SK-N-MC (cell line): ENCODE data around the gene PDZD2.

Source experiments
- DNase-seq: peaks from one replicate; pipeline ENCODE4 v3.0.0-alpha.2; 2011; ENCODE audit warnings: low read depth, low spot score
- H3K27ac ChIP-seq: fragments of 200-600 bp; sonication (generic); 2 replicates; pipeline ENCODE4 v1.5.1; 2016; ENCODE audit warnings: mixed run types
- H3K36me3 ChIP-seq: fragments of 200-600 bp; sonication (generic); 2 replicates; pipeline ENCODE4 v1.6.1; 2017; ENCODE audit warnings: antibody characterized with exemption, low read length, mixed read lengths; ENCODE audit not compliant: insufficient read depth
- H3K4me3 ChIP-seq: fragments of 200-600 bp; sonication (generic); 2 replicates; pipeline ENCODE4 v1.5.1; 2016
- H3K9ac ChIP-seq: fragments of 200-600 bp; sonication (generic); 2 replicates; pipeline ENCODE4 v1.8.0; 2017; ENCODE audit warnings: mixed run types, mixed read lengths; ENCODE audit not compliant: insufficient read length
- H3K9me3 ChIP-seq: fragments of 200-600 bp; sonication (generic); 2 replicates; pipeline ENCODE4 v1.6.1; 2017; ENCODE audit warnings: low read depth, mild to moderate bottlenecking, antibody characterized with exemption, low read length, moderate library complexity, mixed read lengths
- EZH2 ChIP-seq: fragments of 200-600 bp; sonication (generic); IDR thresholded peaks from one replicate; pipeline ENCODE4 v1.6.1; 2017; ENCODE audit warnings: antibody characterized with exemption
- FOXP2 ChIP-seq: optimal IDR thresholded peaks from 2 replicates; pipeline ENCODE3; 2011; ENCODE audit warnings: mild to moderate bottlenecking, moderate library complexity; ENCODE audit not compliant: insufficient read depth; ENCODE audit errors: extremely low read length, control extremely low read depth
- POLR2AphosphoS5 ChIP-seq: IDR thresholded peaks from 2 replicates; pipeline ENCODE4 v1.6.1; 2012; ENCODE audit warnings: mild to moderate bottlenecking, low read depth, low read length, borderline replicate concordance

PDZD2 gene

GRCh38 chr5:31783086-31783645 lies 144.2 kb downstream of the PDZD2 start:
- Histone ChIP-seq H3K36me3 (no peaks in the 10 kb centered on the region), H3K27ac (no peak overlapping the region), H3K9me3 (no peaks in the 10 kb centered on the region), H3K4me3 (no peak overlapping the region), H3K9ac (no peak overlapping the region)
- no peak for TF ChIP-seq FOXP2
- TF ChIP-seq EZH2 = no peak
- TF ChIP-seq POLR2AphosphoS5 = no peak
- DNase-seq = no peak

- Histone ChIP-seq H3K9ac (no peak overlapping the region), H3K4me3 (no peak overlapping the region), H3K9me3 (no peaks in the 10 kb centered on the region), H3K36me3 (no peaks in the 10 kb centered on the region), H3K27ac (no peak overlapping the region)
- DNase-seq = no peak
- TF ChIP-seq POLR2AphosphoS5 (no peak), FOXP2 (no peak), EZH2 (no peak)
Measured at GRCh38 chr5:31783731-31784130, 144.8 kb downstream of the PDZD2 start.

GRCh38 chr5:31786090-31786631 lies 147.2 kb downstream of the PDZD2 start:
- no peaks in the 10 kb centered on the region for H3K9me3 ChIP-seq
- peak; percentile 6 for DNase-seq
- no peak overlapping the region for H3K27ac ChIP-seq
- no peak overlapping the region for H3K9ac ChIP-seq
- H3K4me3 ChIP-seq = 0 out of 2 replicates have a peak overlapping the region, but pooled peaks have one; percentile 25
- no peaks in the 10 kb centered on the region for H3K36me3 ChIP-seq
- no peak for TF ChIP-seq POLR2AphosphoS5
- TF ChIP-seq EZH2 = no peak
- TF ChIP-seq FOXP2 = no peak

- H3K4me3 ChIP-seq = no peak overlapping the region
- DNase-seq = no peak
- no peak overlapping the region for H3K9ac ChIP-seq
- no peak for TF ChIP-seq FOXP2
- no peak for TF ChIP-seq EZH2
- no peak for TF ChIP-seq POLR2AphosphoS5
- no peaks in the 10 kb centered on the region for H3K36me3 ChIP-seq
- H3K9me3 ChIP-seq = no peaks in the 10 kb centered on the region
- no peak overlapping the region for H3K27ac ChIP-seq
Measured at GRCh38 chr5:31794009-31794408, 155.1 kb downstream of the PDZD2 start.

DNA sequence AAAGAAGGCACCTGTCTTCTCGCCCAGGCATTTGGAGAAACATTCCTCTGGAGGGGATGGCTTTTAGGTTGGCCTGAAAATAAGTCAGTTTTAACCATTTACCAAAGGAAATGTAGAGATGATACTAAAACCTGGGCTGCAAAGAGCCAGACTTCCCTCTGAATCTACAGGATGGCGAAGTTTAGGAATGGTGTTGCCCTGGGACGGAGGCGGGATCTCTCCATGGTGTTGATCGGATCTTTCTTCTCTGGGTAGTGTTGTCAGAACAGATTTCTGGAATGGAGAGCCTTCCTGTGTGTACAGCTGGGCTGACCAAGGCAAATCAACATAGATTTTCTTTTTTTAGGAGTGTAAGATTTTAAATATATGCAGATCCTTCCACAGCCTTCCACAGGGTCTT lies 159.2 kb downstream of the PDZD2 start:
- H3K9ac ChIP-seq = no peak overlapping the region
- no peak for DNase-seq
- H3K27ac ChIP-seq = no peak overlapping the region
- H3K4me3 ChIP-seq = no peak overlapping the region
- H3K9me3 ChIP-seq = no peaks in the 10 kb centered on the region
- H3K36me3 ChIP-seq = no peaks in the 10 kb centered on the region
- no peak for TF ChIP-seq POLR2AphosphoS5
- TF ChIP-seq EZH2 = no peak
- no peak for TF ChIP-seq FOXP2

GRCh38 chr5:31800351-31800750 lies 161.4 kb downstream of the PDZD2 start:
- Histone ChIP-seq H3K9ac (no peak overlapping the region), H3K4me3 (no peak overlapping the region), H3K27ac (no peak overlapping the region), H3K36me3 (no peaks in the 10 kb centered on the region), H3K9me3 (no peaks in the 10 kb centered on the region)
- TF ChIP-seq EZH2 (no peak), POLR2AphosphoS5 (no peak), FOXP2 (no peak)
- no peak for DNase-seq

DNA sequence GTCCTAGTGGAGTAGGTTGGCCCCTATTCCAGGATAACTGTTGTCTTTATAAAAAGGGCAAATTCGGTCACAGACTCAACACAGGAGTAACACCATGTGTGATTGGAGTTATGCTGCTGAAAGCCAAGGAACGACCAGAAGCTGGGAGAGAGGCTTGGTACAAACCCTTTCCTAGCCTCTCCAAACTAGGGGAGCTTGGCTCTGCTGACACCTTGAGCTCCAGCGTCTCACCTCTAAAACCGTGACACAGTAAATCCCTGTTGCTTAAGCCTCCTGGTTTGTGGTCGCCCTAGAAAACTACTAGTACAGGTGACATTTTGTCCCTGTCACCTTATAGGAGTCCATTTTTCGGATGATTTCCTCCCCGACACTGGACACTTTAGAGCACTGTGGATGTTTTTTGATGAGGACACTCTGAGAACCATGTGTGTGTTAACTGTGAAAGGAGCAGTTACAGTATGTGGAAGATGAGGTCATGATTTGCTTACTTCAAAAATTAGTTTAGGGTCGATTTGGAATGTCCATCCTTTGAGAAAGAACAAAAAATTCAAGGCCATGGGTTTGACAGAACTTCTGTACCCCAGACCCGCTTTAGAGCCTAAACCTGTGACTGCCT lies 167.0 kb downstream of the PDZD2 start:
- TF ChIP-seq EZH2 (no peak), FOXP2 (no peak), POLR2AphosphoS5 (no peak)

DNA sequence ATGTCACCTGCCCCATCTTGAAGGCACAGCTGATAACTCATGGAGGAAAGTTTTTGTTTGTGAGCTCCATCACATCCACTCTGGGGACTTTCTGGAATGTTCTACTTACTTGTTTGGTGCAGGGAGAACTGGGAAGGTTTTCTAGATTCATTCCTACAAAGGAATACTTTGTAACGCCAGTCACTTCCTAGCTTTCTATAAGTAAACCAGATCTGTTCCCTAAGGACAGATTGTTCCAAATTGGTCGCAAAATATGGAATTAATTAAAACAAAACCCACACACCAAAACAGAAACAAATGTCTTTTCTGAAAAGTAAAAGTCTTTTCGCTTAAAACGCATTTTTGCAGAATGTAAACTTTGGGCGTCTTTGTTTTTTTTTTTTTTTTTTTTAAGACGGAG lies 167.6 kb downstream of the PDZD2 start:
- H3K27ac ChIP-seq = no peak overlapping the region
- H3K9me3 ChIP-seq = no peaks in the 10 kb centered on the region
- no peak for TF ChIP-seq POLR2AphosphoS5
- TF ChIP-seq EZH2 = no peak
- no peak for DNase-seq
- no peaks in the 10 kb centered on the region for H3K36me3 ChIP-seq
- no peak overlapping the region for H3K9ac ChIP-seq
- 0 out of 2 replicates have a peak overlapping the region, but pooled peaks have one; percentile 12 for H3K4me3 ChIP-seq

More for the DNA sequence above, 167.0 kb downstream of the PDZD2 start:
- Histone ChIP-seq H3K27ac (no peak overlapping the region), H3K9me3 (no peaks in the 10 kb centered on the region), H3K36me3 (no peaks in the 10 kb centered on the region), H3K9ac (no peak overlapping the region), H3K4me3 (no peak overlapping the region)
- DNase-seq = no peak
